ENCODE measurements around the gene STUM. TPM values are rescaled to one million over a fixed set of nuclear protein-coding genes. Genes with fewer than 3 reads are reported as not detected.

Gene STUM
- total RNA-seq, 3 donors from 2014 or later, result 1.1 to 7.2 (median 2.2) TPM

DNA sequence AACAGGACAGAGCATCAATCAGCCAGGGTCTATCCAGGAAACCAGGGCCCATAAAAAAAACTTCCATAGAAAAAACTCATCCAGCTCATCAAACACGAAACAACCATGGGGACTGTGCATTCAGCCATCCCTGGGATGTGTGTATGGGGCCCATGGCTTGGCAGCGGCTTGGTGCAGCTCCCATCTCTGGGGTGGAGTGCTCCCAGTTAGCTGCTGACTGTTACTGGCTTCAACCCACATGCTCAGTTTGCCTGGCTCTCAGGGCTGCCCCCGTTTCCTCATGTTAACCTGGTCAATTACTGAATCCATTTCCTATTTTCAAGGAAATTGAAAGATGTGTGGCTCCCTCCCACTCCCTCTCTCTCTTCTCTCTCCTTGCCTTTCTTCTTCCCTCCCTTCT is 37.3 kb upstream of the STUM start:
- intact Hi-C loops (cut with DNase I; ENCODE audit: low total_unique reads), result no loop called here
- H3K27me3 ChIP-seq, result no peaks in the 10 kb centered on the region
- TF ChIP-seq CTCF (IDR thresholded peaks at IDR 0.05) (no peak), POLR2AphosphoS5 (IDR thresholded peaks at IDR 0.05) (no peak), POLR2A (IDR thresholded peaks at IDR 0.05) (no peak)
- no peak overlapping the region for H3K27ac ChIP-seq
- DNase-seq (ENCODE audit: low spot score in 2 of 2), result no peak
- no peak overlapping the region for H3K4me3 ChIP-seq
- no peaks in the 10 kb centered on the region for H3K9me3 ChIP-seq
- no peaks in the 10 kb centered on the region for H3K36me3 ChIP-seq
- H3K4me1 ChIP-seq, result no peaks in the 10 kb centered on the region

GRCh38 chr1:226512076-226512728 is 36.4 kb upstream of the STUM start:
- no peak for DNase-seq (ENCODE audit: low spot score in 2 of 2)
- Histone ChIP-seq H3K4me1 (no peaks in the 10 kb centered on the region), H3K4me3 (no peak overlapping the region), H3K27ac (no peak overlapping the region), H3K36me3 (no peaks in the 10 kb centered on the region), H3K27me3 (no peaks in the 10 kb centered on the region), H3K9me3 (no peaks in the 10 kb centered on the region)
- no peak for TF ChIP-seq POLR2AphosphoS5 (IDR thresholded peaks at IDR 0.05)
- no peak for TF ChIP-seq CTCF (IDR thresholded peaks at IDR 0.05)
- no peak for TF ChIP-seq POLR2A (IDR thresholded peaks at IDR 0.05)
- intact Hi-C loops (cut with DNase I; ENCODE audit: low total_unique reads), result no loop called here

GRCh38 chr1:226518375-226518774 is 30.2 kb upstream of the STUM start:
- Histone ChIP-seq H3K27ac (no peak overlapping the region), H3K36me3 (no peaks in the 10 kb centered on the region), H3K4me1 (no peaks in the 10 kb centered on the region), H3K9me3 (no peaks in the 10 kb centered on the region), H3K27me3 (no peaks in the 10 kb centered on the region), H3K4me3 (no peak overlapping the region)
- TF ChIP-seq POLR2AphosphoS5 (IDR thresholded peaks at IDR 0.05) (no peak), CTCF (IDR thresholded peaks at IDR 0.05) (no peak), POLR2A (IDR thresholded peaks at IDR 0.05) (no peak)
- DNase-seq (ENCODE audit: low spot score in 2 of 2), result no peak
- intact Hi-C loops (cut with DNase I; ENCODE audit: low total_unique reads), result no loop called here

DNA sequence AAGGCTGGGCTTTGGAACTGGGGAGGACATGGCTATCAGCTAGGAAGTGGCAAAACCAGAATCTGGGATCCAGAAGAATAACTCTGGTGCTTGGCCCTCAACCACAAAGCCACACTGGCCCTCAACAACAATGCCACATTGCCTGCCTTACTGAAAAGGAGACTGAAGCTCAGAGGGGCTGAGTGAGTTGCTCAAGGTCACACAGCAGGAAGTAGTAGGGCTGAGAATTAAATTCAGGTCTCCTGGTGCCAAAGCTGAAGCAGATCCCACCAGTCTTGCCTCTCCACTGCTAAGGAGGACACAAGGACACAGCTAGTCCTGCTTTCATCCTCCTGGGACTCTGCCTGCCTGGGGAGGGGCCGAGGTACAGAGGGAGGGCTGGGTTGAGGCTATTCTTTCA is 29.4 kb upstream of the STUM start:
- Histone ChIP-seq H3K9me3 (no peaks in the 10 kb centered on the region), H3K27ac (no peak overlapping the region), H3K36me3 (no peaks in the 10 kb centered on the region), H3K4me1 (no peaks in the 10 kb centered on the region), H3K27me3 (no peaks in the 10 kb centered on the region), H3K4me3 (no peak overlapping the region)
- DNase-seq (ENCODE audit: low spot score in 2 of 2), result no peak
- TF ChIP-seq POLR2AphosphoS5 (IDR thresholded peaks at IDR 0.05) (no peak), CTCF (IDR thresholded peaks at IDR 0.05) (no peak), POLR2A (IDR thresholded peaks at IDR 0.05) (no peak)
- intact Hi-C loops (cut with DNase I; ENCODE audit: low total_unique reads), result no loop called here

GRCh38 chr1:226519716-226520598 is 28.6 kb upstream of the STUM start:
- DNase-seq (ENCODE audit: low spot score in 2 of 2), result no peak
- H3K9me3 ChIP-seq, result no peaks in the 10 kb centered on the region
- intact Hi-C loops (cut with DNase I; ENCODE audit: low total_unique reads), result no loop called here

More at GRCh38 chr1:226519716-226520598, 28.6 kb upstream of the STUM start:
- Histone ChIP-seq H3K4me1 (no peaks in the 10 kb centered on the region), H3K4me3 (no peak overlapping the region), H3K27ac (no peak overlapping the region), H3K27me3 (no peaks in the 10 kb centered on the region), H3K36me3 (no peaks in the 10 kb centered on the region)
- TF ChIP-seq POLR2A (IDR thresholded peaks at IDR 0.05) (no peak), CTCF (IDR thresholded peaks at IDR 0.05) (no peak), POLR2AphosphoS5 (IDR thresholded peaks at IDR 0.05) (no peak)
